ENCODE results near the gene ZNF773.
"Not testable (repeated sequence)": the region's sequence is repeated elsewhere in the genome, so short reads cannot be mapped to it uniquely, and the experiment has no call there.

ZNF773 gene

GRCh38 chr19:57499680-57500395, at the start of gene ZNF773:
Gene ZNF773, plus strand, starts transcription at chr19:57499938. Its CDS starts 143 bp downstream, at chr19:57500081.
- peak; percentile 14 for DNase-seq

- DNase-seq, result no peak
Observed at GRCh38 chr19:57452307-57452706, 47.4 kb upstream of the ZNF773 start.

GRCh38 chr19:57465680-57466381, 33.9 kb upstream of the ZNF773 start:
- DNase-seq, result no peak

GRCh38 chr19:57466489-57466888, 33.2 kb upstream of the ZNF773 start:
- DNase-seq, result no peak

GRCh38 chr19:57473646-57474045, 26.1 kb upstream of the ZNF773 start:
- no peak for DNase-seq

- peak; percentile 96 for DNase-seq
Observed at GRCh38 chr19:57477191-57478008, 22.3 kb upstream of the ZNF773 start, which contains the start of gene ZNF772. Gene ZNF772, minus strand, starts transcription at chr19:57477566. Its CDS starts 257 bp downstream, at chr19:57477309.

- DNase-seq, result peak; percentile 67
Observed at GRCh38 chr19:57487477-57488298, 12.1 kb upstream of the ZNF773 start, which contains the start of gene ZNF419. Gene ZNF419, plus strand, starts transcription at chr19:57487750. Its CDS starts 201 bp downstream, at chr19:57487951.

- DNase-seq, result not testable (repeated sequence)
Observed at GRCh38 chr19:57488299-57488644, 11.5 kb upstream of the ZNF773 start.

GRCh38 chr19:57499332-57499679, 432 bp upstream of the ZNF773 start:
- not testable (repeated sequence) for DNase-seq

GRCh38 chr19:57500400-57500799, 662 bp downstream of the ZNF773 start:
- not testable (repeated sequence) for DNase-seq

- DNase-seq, result no peak
Observed at GRCh38 chr19:57506163-57506562, 6.4 kb downstream of the ZNF773 start.

- DNase-seq, result no peak
Observed at GRCh38 chr19:57511484-57511883, 11.7 kb downstream of the ZNF773 start.

GRCh38 chr19:57512845-57513244, 13.1 kb downstream of the ZNF773 start:
- DNase-seq, result no peak

- peak; percentile 6 for DNase-seq
Observed at GRCh38 chr19:57515255-57515654, 15.5 kb downstream of the ZNF773 start.

GRCh38 chr19:57518021-57518420, 18.3 kb downstream of the ZNF773 start:
- not testable (repeated sequence) for DNase-seq

GRCh38 chr19:57527136-57527881, 27.6 kb downstream of the ZNF773 start, which contains the start of gene ZNF549:
Gene ZNF549, plus strand, starts transcription at chr19:57527356. Its CDS starts 218 bp downstream, at chr19:57527574.
- DNase-seq, result peak; percentile 43

GRCh38 chr19:57537953-57538547, 38.3 kb downstream of the ZNF773 start:
- no peak for DNase-seq

- no peak for DNase-seq
Observed at GRCh38 chr19:57546513-57546912, 46.8 kb downstream of the ZNF773 start.

GRCh38 chr19:57552432-57552831, 52.7 kb downstream of the ZNF773 start:
- no peak for DNase-seq

GRCh38 chr19:57557659-57558058, 57.9 kb downstream of the ZNF773 start:
- no peak for DNase-seq

Measured in NCI-H1694 treated with DMSO at 0.1 percent for 48 hours (cell line).